HepG2 (cell line): ENCODE data around the gene DRC7. TPM values are rescaled to one million over a fixed set of nuclear protein-coding genes. Genes with fewer than 3 reads are reported as not detected.

Experiments used
- MEIS1 ChIP-seq: sonication (generic); formaldehyde crosslinking; IDR thresholded peaks from 2 replicates; pipeline ENCODE4 v1.9.0; 2021; ENCODE audit warnings: mild to moderate bottlenecking, missing genetic modification reagents, moderate library complexity, borderline replicate concordance
- NRL ChIP-seq: sonication (generic); formaldehyde crosslinking; IDR thresholded peaks from 2 replicates; pipeline ENCODE4 v1.5.0; 2020; ENCODE audit warnings: missing genetic modification reagents, mild to moderate bottlenecking, moderate library complexity, borderline replicate concordance
- ONECUT2 ChIP-seq: sonication (generic); formaldehyde crosslinking; IDR thresholded peaks from 2 replicates; pipeline ENCODE4 v1.4.0; 2020; ENCODE audit warnings: missing genetic modification reagents
- PBX2 ChIP-seq: IDR thresholded peaks from 2 replicates; pipeline ENCODE4 v1.6.1; 2016; ENCODE audit warnings: control low read depth
- SMC3 ChIP-seq: IDR thresholded peaks from 2 replicates; pipeline ENCODE4 v1.6.1; 2011; ENCODE audit warnings: low read length, improper control_type of control experiment
- XRCC5 ChIP-seq: fragments of 200-400 bp; formaldehyde crosslinking; optimal IDR thresholded peaks from 2 replicates; pipeline ENCODE3; 2017; ENCODE audit warnings: mild to moderate bottlenecking, low read length
- ZBTB38 ChIP-seq: sonication (generic); formaldehyde crosslinking; IDR thresholded peaks from 2 replicates; pipeline ENCODE4 v1.5.1; 2020; ENCODE audit warnings: mild to moderate bottlenecking, missing genetic modification reagents
- ZGPAT ChIP-seq: IDR thresholded peaks from 2 replicates; pipeline ENCODE4 v1.6.1; 2016; ENCODE audit warnings: mild to moderate bottlenecking
- ZMAT3 ChIP-seq: sonication (generic); formaldehyde crosslinking; conservative IDR thresholded peaks from 2 replicates; pipeline ENCODE4 v1.7.0; 2021; ENCODE audit warnings: missing genetic modification reagents
- ZNF121 ChIP-seq: sonication (generic); formaldehyde crosslinking; IDR thresholded peaks from 2 replicates; pipeline ENCODE4 v1.5.0; 2020; ENCODE audit warnings: mild to moderate bottlenecking, missing genetic modification reagents
- ZNF260 ChIP-seq: sonication (generic); formaldehyde crosslinking; IDR thresholded peaks from 2 replicates; pipeline ENCODE4 v1.4.0; 2020; ENCODE audit warnings: missing genetic modification reagents, low read depth, mild to moderate bottlenecking, borderline replicate concordance
- ZNF296 ChIP-seq: sonication (generic); formaldehyde crosslinking; conservative IDR thresholded peaks from 2 replicates; pipeline ENCODE4 v1.5.0; 2020; ENCODE audit warnings: mild to moderate bottlenecking, missing genetic modification reagents
- polyA plus RNA-seq, 8 experiments: library from polyadenylated mRNA; depleted of rRNA in 3 of 8; stranded (reverse) in 7 of 8; unstranded in 1 of 8; fragments of >200 nt; fragmentation: Illumina TruSeq in 4 of 8; extraction: Trizol in 4 of 8; gene quantifications; 2 replicates each; pipeline versions ENCODE4 v1.2.1 to v1.2.3, GENCODE V29; 2011 to 2016; ENCODE audit warnings: low read depth in 4 of 8, missing spikeins in 1 of 8, mixed read lengths in 1 of 8; ENCODE audit not compliant: insufficient read depth in 1 of 8
- total RNA-seq, 5 experiments: library from RNA; depleted of rRNA; stranded (reverse); fragments of >200 nt; fragmentation: Illumina TruSeq; extraction: Trizol; gene quantifications; 2 replicates each; pipeline ENCODE4 v1.2.3, GENCODE V29; 2016; ENCODE audit warnings: low read depth in 1 of 5
- TF ChIP-seq, protein P1 (sequence below): sonication (generic); formaldehyde crosslinking; IDR thresholded peaks from 2 replicates; pipeline ENCODE4 v1.9.0; 2022; ENCODE audit warnings: missing genetic modification reagents, mild to moderate bottlenecking, borderline replicate concordance
- TF ChIP-seq, protein P2 (sequence below): sonication (generic); formaldehyde crosslinking; IDR thresholded peaks from 2 replicates; pipeline ENCODE4 v1.5.1; 2020; ENCODE audit warnings: mild to moderate bottlenecking, missing genetic modification reagents, moderate library complexity
- TF ChIP-seq, protein P3 (sequence below): sonication (generic); formaldehyde crosslinking; IDR thresholded peaks from 2 replicates; pipeline ENCODE4 v1.4.0; 2020; ENCODE audit warnings: missing genetic modification reagents

Gene DRC7
- total and polyA plus RNA-seq, 2 of the 13 experiments (the other 11 are each of a cell fraction or from before 2014, with no cell fraction given): 2.7 to 3.4 TPM

GRCh38 chr16:57775661-57776469 lies 81.3 kb downstream of the DRC7 start (continued):
- TF ChIP-seq ZGPAT (CRISPR knock-in tag) (no peak), MEIS1 (CRISPR knock-in tag) (no peak), ZBTB38 (CRISPR knock-in tag) (peak; percentile 94), ZMAT3 (CRISPR knock-in tag) (no peak), ZNF260 (no peak), XRCC5 (peak; percentile 88), ONECUT2 (CRISPR knock-in tag) (no peak), ZNF296 (CRISPR knock-in tag) (no peak), NRL (0 out of 2 replicates have a peak, but pooled peaks have one; percentile 14), PBX2 (CRISPR knock-in tag) (no peak), ZNF121 (CRISPR knock-in tag) (no peak), SMC3 (peak; percentile 66)
- TF ChIP-seq, protein P1, sequence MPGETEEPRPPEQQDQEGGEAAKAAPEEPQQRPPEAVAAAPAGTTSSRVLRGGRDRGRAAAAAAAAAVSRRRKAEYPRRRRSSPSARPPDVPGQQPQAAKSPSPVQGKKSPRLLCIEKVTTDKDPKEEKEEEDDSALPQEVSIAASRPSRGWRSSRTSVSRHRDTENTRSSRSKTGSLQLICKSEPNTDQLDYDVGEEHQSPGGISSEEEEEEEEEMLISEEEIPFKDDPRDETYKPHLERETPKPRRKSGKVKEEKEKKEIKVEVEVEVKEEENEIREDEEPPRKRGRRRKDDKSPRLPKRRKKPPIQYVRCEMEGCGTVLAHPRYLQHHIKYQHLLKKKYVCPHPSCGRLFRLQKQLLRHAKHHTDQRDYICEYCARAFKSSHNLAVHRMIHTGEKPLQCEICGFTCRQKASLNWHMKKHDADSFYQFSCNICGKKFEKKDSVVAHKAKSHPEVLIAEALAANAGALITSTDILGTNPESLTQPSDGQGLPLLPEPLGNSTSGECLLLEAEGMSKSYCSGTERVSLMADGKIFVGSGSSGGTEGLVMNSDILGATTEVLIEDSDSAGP: peak; percentile 50; the same call in 1 of the 2 replicates
- TF ChIP-seq, protein P2, sequence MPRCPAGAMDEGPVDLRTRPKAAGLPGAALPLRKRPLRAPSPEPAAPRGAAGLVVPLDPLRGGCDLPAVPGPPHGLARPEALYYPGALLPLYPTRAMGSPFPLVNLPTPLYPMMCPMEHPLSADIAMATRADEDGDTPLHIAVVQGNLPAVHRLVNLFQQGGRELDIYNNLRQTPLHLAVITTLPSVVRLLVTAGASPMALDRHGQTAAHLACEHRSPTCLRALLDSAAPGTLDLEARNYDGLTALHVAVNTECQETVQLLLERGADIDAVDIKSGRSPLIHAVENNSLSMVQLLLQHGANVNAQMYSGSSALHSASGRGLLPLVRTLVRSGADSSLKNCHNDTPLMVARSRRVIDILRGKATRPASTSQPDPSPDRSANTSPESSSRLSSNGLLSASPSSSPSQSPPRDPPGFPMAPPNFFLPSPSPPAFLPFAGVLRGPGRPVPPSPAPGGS (CRISPR knock-in tag): 0 out of 2 replicates have a peak, but pooled peaks have one; percentile 36
- TF ChIP-seq, protein P3, sequence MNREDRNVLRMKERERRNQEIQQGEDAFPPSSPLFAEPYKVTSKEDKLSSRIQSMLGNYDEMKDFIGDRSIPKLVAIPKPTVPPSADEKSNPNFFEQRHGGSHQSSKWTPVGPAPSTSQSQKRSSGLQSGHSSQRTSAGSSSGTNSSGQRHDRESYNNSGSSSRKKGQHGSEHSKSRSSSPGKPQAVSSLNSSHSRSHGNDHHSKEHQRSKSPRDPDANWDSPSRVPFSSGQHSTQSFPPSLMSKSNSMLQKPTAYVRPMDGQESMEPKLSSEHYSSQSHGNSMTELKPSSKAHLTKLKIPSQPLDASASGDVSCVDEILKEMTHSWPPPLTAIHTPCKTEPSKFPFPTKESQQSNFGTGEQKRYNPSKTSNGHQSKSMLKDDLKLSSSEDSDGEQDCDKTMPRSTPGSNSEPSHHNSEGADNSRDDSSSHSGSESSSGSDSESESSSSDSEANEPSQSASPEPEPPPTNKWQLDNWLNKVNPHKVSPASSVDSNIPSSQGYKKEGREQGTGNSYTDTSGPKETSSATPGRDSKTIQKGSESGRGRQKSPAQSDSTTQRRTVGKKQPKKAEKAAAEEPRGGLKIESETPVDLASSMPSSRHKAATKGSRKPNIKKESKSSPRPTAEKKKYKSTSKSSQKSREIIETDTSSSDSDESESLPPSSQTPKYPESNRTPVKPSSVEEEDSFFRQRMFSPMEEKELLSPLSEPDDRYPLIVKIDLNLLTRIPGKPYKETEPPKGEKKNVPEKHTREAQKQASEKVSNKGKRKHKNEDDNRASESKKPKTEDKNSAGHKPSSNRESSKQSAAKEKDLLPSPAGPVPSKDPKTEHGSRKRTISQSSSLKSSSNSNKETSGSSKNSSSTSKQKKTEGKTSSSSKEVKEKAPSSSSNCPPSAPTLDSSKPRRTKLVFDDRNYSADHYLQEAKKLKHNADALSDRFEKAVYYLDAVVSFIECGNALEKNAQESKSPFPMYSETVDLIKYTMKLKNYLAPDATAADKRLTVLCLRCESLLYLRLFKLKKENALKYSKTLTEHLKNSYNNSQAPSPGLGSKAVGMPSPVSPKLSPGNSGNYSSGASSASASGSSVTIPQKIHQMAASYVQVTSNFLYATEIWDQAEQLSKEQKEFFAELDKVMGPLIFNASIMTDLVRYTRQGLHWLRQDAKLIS (CRISPR knock-in tag): no peak
